PC-9 (cell line): ENCODE results near the gene TPST2. TPM values are rescaled to one million over a fixed set of nuclear protein-coding genes. Genes with fewer than 3 reads are reported as not detected.

ENCODE experiments used
- BruUV-seq: library from RNA; stranded (reverse); fragments of 400-500 nt; replicated peaks from 2 replicates; lab custom pipeline; 2021; lab: Mats Ljungman, UMichigan
- CTCF ChIA-PET: fragments of 300-600 bp; sonication (Branson Sonifier 250); formaldehyde crosslinking; loops from one replicate; lab custom pipeline; 2022; ENCODE audit warnings: antibody characterized with exemption; lab: Charles Lee
- POLR2A ChIA-PET: fragments of 300-600 bp; sonication (Branson Sonifier 250); formaldehyde crosslinking; loops from one replicate; lab custom pipeline; 2022; ENCODE audit warnings: antibody characterized with exemption; ENCODE audit not compliant: unreplicated experiment; lab: Charles Lee
- DNase-seq, 2 experiments: peaks; one replicate each; pipeline versions ENCODE4 v3.0.0 to v3.0.0-alpha.2; 2015 to 2022; ENCODE audit warnings: mixed read lengths in 1 of 2
- H2AFZ ChIP-seq: fragments of 200-600 bp; sonication (generic); 2 replicates; pipeline ENCODE4 v1.8.1; 2017; ENCODE audit warnings: antibody characterized with exemption
- H3F3A ChIP-seq: fragments of 200-600 bp; sonication (generic); 2 replicates; pipeline ENCODE4 v1.8.1; 2017; ENCODE audit warnings: antibody characterized with exemption, mild to moderate bottlenecking, low read depth; ENCODE audit not compliant: insufficient read depth
- H3K27ac ChIP-seq: fragments of 200-600 bp; sonication (generic); 2 replicates; pipeline ENCODE4 v1.6.1; 2016; ENCODE audit warnings: mixed run types
- H3K27me3 ChIP-seq: fragments of 200-600 bp; sonication (generic); 2 replicates; pipeline ENCODE4 v1.6.1; 2016; ENCODE audit warnings: low read depth, mixed run types; ENCODE audit not compliant: insufficient read depth
- H3K36me3 ChIP-seq: fragments of 200-600 bp; sonication (generic); 2 replicates; pipeline ENCODE4 v1.6.1; 2016; ENCODE audit warnings: low read depth, mixed run types
- H3K4me1 ChIP-seq: fragments of 200-600 bp; sonication (generic); replicated peaks from 2 replicates; pipeline ENCODE4 v1.6.1; 2016; ENCODE audit warnings: mixed run types; ENCODE audit not compliant: insufficient read depth
- H3K4me2 ChIP-seq: fragments of 200-600 bp; sonication (generic); 2 replicates; pipeline ENCODE4 v1.6.1; 2017; ENCODE audit warnings: mixed run types
- H3K4me3 ChIP-seq: fragments of 200-600 bp; sonication (generic); 2 replicates; pipeline ENCODE4 v1.6.1; 2016; ENCODE audit warnings: mixed run types
- H3K79me2 ChIP-seq: fragments of 200-600 bp; sonication (generic); 2 replicates; pipeline ENCODE4 v1.6.1; 2017; ENCODE audit warnings: low read depth, mixed run types
- H3K9me2 ChIP-seq: fragments of 200-600 bp; sonication (generic); 2 replicates; pipeline ENCODE4 v1.8.1; 2017; ENCODE audit warnings: mild to moderate bottlenecking; ENCODE audit not compliant: insufficient read depth
- H3K9me3 ChIP-seq: fragments of 200-600 bp; sonication (generic); 2 replicates; pipeline ENCODE4 v1.8.1; 2016; ENCODE audit warnings: low read depth; ENCODE audit not compliant: insufficient read depth
- H4K20me1 ChIP-seq: fragments of 200-600 bp; sonication (generic); 2 replicates; pipeline ENCODE4 v1.8.1; 2017; ENCODE audit not compliant: insufficient read depth
- EZH2 ChIP-seq: fragments of 200-600 bp; sonication (generic); IDR thresholded peaks from 2 replicates; pipeline ENCODE4 v1.8.0; 2017; ENCODE audit warnings: antibody characterized with exemption, low read depth
- intact Hi-C: fragments of 100-400 bp; cut with micrococcal nuclease; formaldehyde crosslinking; loops from one replicate; pipeline ENCODE4 v1.10.0; 2022; ENCODE audit not compliant: unreplicated experiment
- total RNA-seq: library from RNA; stranded (reverse); gene quantifications from 2 replicates; pipeline ENCODE4 v1.2.3, GENCODE V29; 2021
- TF ChIP-seq, protein P1 (sequence below): fragments of 200-600 bp; sonication (generic); conservative IDR thresholded peaks from 2 replicates; pipeline ENCODE4 v1.6.1; 2017; ENCODE audit warnings: mixed run types, antibody characterized with exemption, mild to moderate bottlenecking, moderate library complexity

Gene TPST2
- total RNA-seq, 1 experiment from 2014 or later: 13.5 TPM

DNA sequence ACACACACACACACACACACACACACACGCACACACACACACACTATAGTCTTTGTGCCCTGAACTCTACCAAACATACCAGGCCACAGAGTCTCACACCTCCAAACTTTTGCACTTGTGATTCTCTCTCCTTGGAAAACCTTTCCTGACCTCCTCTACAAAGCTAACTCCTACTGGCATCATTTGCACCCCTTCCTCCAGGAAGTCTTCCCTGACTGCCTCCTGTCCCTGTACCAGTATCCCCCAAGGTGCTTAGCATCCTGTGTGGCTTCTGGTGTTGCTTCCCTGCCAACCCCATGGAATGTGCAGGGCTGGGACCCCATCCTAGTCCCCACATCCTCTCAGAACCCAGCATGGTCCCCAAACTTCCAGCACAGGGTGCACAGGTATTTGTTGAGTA, 8.9 kb downstream of the TPST2 start:
- POLR2A ChIA-PET: no interaction called here
- no peaks in the 10 kb centered on the region for H3K36me3 ChIP-seq
- no peaks in the 10 kb centered on the region for H3K79me2 ChIP-seq
- H3F3A ChIP-seq: no peaks in the 10 kb centered on the region
- H3K4me1 ChIP-seq: no peaks in the 10 kb centered on the region
- no peak for TF ChIP-seq EZH2
- TF ChIP-seq, protein P1, sequence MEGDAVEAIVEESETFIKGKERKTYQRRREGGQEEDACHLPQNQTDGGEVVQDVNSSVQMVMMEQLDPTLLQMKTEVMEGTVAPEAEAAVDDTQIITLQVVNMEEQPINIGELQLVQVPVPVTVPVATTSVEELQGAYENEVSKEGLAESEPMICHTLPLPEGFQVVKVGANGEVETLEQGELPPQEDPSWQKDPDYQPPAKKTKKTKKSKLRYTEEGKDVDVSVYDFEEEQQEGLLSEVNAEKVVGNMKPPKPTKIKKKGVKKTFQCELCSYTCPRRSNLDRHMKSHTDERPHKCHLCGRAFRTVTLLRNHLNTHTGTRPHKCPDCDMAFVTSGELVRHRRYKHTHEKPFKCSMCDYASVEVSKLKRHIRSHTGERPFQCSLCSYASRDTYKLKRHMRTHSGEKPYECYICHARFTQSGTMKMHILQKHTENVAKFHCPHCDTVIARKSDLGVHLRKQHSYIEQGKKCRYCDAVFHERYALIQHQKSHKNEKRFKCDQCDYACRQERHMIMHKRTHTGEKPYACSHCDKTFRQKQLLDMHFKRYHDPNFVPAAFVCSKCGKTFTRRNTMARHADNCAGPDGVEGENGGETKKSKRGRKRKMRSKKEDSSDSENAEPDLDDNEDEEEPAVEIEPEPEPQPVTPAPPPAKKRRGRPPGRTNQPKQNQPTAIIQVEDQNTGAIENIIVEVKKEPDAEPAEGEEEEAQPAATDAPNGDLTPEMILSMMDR: no peak
- H3K27me3 ChIP-seq: no peaks in the 10 kb centered on the region
- CTCF ChIA-PET: no interaction called here
- no peaks in the 10 kb centered on the region for H3K9me3 ChIP-seq
- H3K9me2 ChIP-seq: no peaks in the 10 kb centered on the region
- DNase-seq: no peak
- no peak overlapping the region for H2AFZ ChIP-seq
- no peak overlapping the region for H3K27ac ChIP-seq
- H4K20me1 ChIP-seq: no peaks in the 10 kb centered on the region
- intact Hi-C loops: no loop called here
- no peak overlapping the region for H3K4me2 ChIP-seq
- BruUV-seq: no TSS peak
- H3K4me3 ChIP-seq: no peak overlapping the region

DNA sequence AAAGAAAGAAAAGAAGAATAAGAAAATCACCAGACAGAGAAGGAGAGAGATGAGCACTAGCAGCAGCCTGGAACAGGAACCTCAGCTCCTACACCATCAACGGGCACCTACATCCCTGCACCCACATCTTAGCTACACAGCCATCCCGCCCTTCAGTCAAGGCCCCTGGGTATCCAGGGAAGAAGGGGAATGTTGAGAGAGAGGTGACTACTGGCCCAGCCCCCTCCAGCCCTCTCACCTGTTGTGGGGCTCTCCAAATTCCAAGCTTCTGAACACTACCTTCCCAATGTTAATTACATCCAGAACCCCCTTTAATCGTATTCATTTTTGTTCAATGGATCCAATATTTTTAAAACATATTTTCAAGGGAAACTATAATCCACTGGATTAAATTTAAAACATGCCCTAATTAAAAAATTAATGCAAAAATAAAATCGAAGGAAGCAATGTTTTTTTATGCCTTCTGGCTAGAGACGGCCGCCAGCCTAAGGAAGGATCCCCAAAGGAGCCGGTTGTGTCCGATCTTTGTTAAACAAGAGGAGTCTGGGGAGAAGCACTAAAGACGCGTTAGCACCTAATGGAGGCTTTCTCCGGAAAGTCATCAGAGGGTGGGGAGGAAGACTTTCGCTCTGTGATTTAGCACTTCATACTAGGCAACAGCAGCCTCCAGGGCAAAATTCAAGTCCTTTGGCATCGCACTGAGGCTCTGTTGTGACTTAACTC, 9.5 kb downstream of the TPST2 start:
- intact Hi-C loops: no loop called here
- Histone ChIP-seq H3K27me3 (no peaks in the 10 kb centered on the region), H3K36me3 (no peaks in the 10 kb centered on the region), H3F3A (no peaks in the 10 kb centered on the region), H3K9me2 (no peaks in the 10 kb centered on the region), H3K4me1 (no peaks in the 10 kb centered on the region), H3K4me3 (no peak overlapping the region), H4K20me1 (no peaks in the 10 kb centered on the region), H2AFZ (no peak overlapping the region), H3K9me3 (no peaks in the 10 kb centered on the region), H3K4me2 (no peak overlapping the region), H3K27ac (no peak overlapping the region), H3K79me2 (no peaks in the 10 kb centered on the region)
- no peak for DNase-seq
- ChIA-PET POLR2A (no interaction called here), CTCF (no interaction called here)
- TF ChIP-seq, protein P1: no peak
- TF ChIP-seq EZH2: no peak
- BruUV-seq: no TSS peak

DNA sequence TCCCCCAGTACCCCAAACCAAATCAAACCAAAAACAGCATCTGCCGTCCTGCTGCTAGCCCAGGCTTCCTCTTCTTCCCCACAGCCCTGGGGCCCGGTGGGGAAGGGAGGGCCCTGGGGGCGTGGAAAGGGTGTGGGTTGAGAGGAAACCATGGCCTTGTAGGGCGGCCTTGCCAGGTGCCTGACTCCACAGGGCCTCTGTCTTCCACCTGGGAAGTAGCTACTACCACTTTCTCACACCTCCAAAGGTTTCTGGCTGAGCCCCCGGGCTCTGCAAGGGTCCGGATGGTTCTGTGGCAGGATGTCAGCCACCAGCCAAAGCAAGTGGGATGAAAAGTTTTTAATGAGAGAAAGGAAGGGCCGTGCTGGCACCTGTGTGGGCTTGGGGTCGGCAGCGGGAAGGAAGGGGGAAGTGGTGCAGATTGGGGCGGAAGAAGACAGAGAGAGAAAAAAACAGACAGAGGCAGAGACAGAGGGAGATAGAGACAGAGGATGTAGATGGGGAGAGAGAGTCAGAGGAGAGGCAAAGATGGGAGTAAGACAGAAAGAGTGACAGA, 10.5 kb downstream of the TPST2 start:
- Histone ChIP-seq H3K4me2 (no peak overlapping the region), H3K9me3 (no peaks in the 10 kb centered on the region), H4K20me1 (no peaks in the 10 kb centered on the region), H3K9me2 (no peaks in the 10 kb centered on the region), H3K4me3 (no peak overlapping the region), H3K4me1 (no peaks in the 10 kb centered on the region), H3K27me3 (no peaks in the 10 kb centered on the region), H3K79me2 (no peaks in the 10 kb centered on the region), H3K27ac (no peak overlapping the region), H2AFZ (no peak overlapping the region), H3K36me3 (no peaks in the 10 kb centered on the region), H3F3A (no peaks in the 10 kb centered on the region)
- CTCF ChIA-PET: no interaction called here
- no peak for DNase-seq
- BruUV-seq: no TSS peak
- intact Hi-C loops: no loop called here
- TF ChIP-seq, protein P1: no peak
- no peak for TF ChIP-seq EZH2
- POLR2A ChIA-PET: no interaction called here
